Small intestine (tissue), 7 donors: ENCODE data around the gene VPS4B. TPM values are rescaled to one million over a fixed set of nuclear protein-coding genes. Genes with fewer than 3 reads are reported as not detected.
"Not testable (repeated sequence)": the region's sequence is repeated elsewhere in the genome, so short reads cannot be mapped to it uniquely, and the experiment has no call there.

Experiments
- DNase-seq, 2 donors: peaks; one replicate each; pipeline versions ENCODE4 v3.0.0 to v3.0.0-alpha.2; 2013
- FAIRE-seq: peaks from 2 replicates; lab custom pipeline; 2012; peaks lifted over from hg19 to GRCh38; lab: Jason Lieb, UNC
- H3K27ac ChIP-seq, 3 donors: one replicate each; pipeline ENCODE4 v1.5.1; 2013; ENCODE audit warnings: low read length in 2 of 3, mild to moderate bottlenecking in 2 of 3, control low read depth in 1 of 3, inconsistent platforms in 1 of 3, low read depth in 1 of 3, moderate library complexity in 1 of 3
- H3K27me3 ChIP-seq, 3 donors: one replicate each; pipeline ENCODE4 v1.6.1; 2013; ENCODE audit warnings: low read length in 3 of 3, inconsistent platforms in 1 of 3; ENCODE audit not compliant: control insufficient read depth in 3 of 3, insufficient read depth in 3 of 3
- H3K36me3 ChIP-seq, 3 donors: one replicate each; pipeline ENCODE4 v1.6.1; 2013; ENCODE audit warnings: low read length in 3 of 3, inconsistent platforms in 1 of 3, low read depth in 1 of 3, mild to moderate bottlenecking in 1 of 3, moderate library complexity in 1 of 3; ENCODE audit not compliant: control insufficient read depth in 3 of 3, insufficient read depth in 2 of 3
- H3K4me1 ChIP-seq, 3 donors: one replicate each; pipeline ENCODE4 v1.6.1; 2013; ENCODE audit warnings: low read length in 2 of 3, inconsistent platforms in 1 of 3, low read depth in 1 of 3, mild to moderate bottlenecking in 1 of 3, moderate library complexity in 1 of 3; ENCODE audit not compliant: control insufficient read depth in 3 of 3, insufficient read depth in 2 of 3
- H3K4me3 ChIP-seq, 3 donors: one replicate each; pipeline ENCODE4 v1.5.1; 2013; ENCODE audit warnings: low read length in 3 of 3, control low read depth in 1 of 3, inconsistent platforms in 1 of 3, low read depth in 1 of 3, mild to moderate bottlenecking in 1 of 3, moderate library complexity in 1 of 3
- H3K9me3 ChIP-seq, 2 donors: one replicate each; pipeline ENCODE4 v1.6.1; 2013; ENCODE audit warnings: low read depth in 1 of 2, low read length in 1 of 2; ENCODE audit not compliant: control insufficient read depth in 2 of 2, insufficient read depth in 1 of 2
- WGBS, 3 donors: extraction: QIAGEN DNeasy Blood & Tissue Kit; methylation state at CpG; one replicate each; pipeline ENCODE4 v1.1.7; 2013; 5-methylcytosine and 5-hydroxymethylcytosine counted together
- polyA plus RNA-seq, 4 donors: library from polyadenylated mRNA; stranded (reverse) in 3 of 4; unstranded in 1 of 4; fragments of 200-250 nt in 3 of 4; fragments of 120-200 nt in 1 of 4; gene quantifications; one replicate each; pipeline versions ENCODE4 v1.2.1 to v1.2.3, GENCODE V29; 2013
- donor health status: healthy with polysubstance abuse.
- donor health status: control.
- donor health status: control.
- donor health status: Bipolar disorder and iron deficiency.
- donor health status: healthy.

Gene VPS4B
- polyA plus RNA-seq, 4 donors, result 27.2 to 61.7 (median 33.7) TPM

DNA sequence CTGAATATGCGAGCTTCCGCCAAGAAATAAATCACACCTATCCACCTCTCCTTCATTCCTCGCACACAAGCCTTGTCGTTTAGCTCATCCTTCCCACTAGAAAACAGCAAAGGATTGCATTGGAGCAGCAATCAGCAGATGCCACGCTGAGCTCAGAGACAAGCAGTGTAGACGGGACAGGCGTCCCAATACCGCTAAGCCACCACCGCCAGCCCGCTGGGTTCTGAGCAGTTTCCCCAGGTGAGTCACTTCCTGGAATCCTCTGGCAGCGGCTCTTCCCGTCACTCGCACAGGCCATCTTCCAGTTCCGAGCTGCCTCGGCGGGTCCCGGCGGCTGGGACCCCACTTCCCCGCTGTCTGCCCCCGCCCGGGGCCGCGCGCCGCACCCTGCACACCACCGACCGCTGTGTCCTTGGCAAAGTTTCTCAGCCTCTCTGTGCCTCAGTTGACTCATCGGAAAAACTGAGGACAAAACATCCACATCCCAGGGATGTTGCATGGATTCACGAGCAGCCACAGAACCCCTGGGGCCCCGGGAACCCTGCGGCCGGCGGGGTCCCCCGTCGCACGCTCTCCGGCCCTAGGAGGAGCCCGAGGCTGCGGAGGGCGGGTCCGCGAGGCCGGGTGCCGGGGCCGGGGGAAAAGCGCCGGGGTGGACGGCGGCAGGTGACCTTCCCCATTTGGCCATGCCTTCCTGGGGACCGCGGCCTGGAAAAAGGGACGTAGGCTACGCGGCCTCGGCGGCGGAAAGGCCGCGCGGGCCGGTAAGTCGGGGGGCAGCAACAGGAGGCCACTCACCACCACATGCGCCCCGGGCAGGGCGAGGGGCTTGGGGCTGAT is 55.8 kb downstream of the VPS4B start:
- H3K36me3 ChIP-seq, result peaks cover 4 to 9% (median 7%) of the 10 kb centered on the region in 3 donors
- no peaks in the 10 kb centered on the region for H3K27me3 ChIP-seq
- peak overlapping the region; percentile 90 to 99 (median 94) for H3K4me3 ChIP-seq
- FAIRE-seq (no peak), DNase-seq (peak; percentile 80 to 81)
- H3K4me1 ChIP-seq, result peaks cover 0 to 5% (median 3%) of the 10 kb centered on the region in 3 donors
- H3K27ac ChIP-seq, result peak overlapping the region; percentile 89 to 97 (median 91)
- 1% methylated on average over 60 to 65 of the region's 65 CpGs for WGBS, 3 donors
- H3K9me3 ChIP-seq, result peaks cover 0 to 7% of the 10 kb centered on the region in 2 donors

- peaks cover 4 to 14% (median 7%) of the 10 kb centered on the region in 3 donors for H3K36me3 ChIP-seq
- peak overlapping the region; percentile 90 to 99 (median 94) for H3K4me3 ChIP-seq
- H3K27me3 ChIP-seq, result no peaks in the 10 kb centered on the region
- H3K27ac ChIP-seq, result peak overlapping the region in 2 of 3 donors; percentile 60 to 91
- no peak for DNase-seq
- peaks cover 0 to 5% (median 3%) of the 10 kb centered on the region in 3 donors for H3K4me1 ChIP-seq
- WGBS, 3 donors, result 0 to 3% (median 0%) methylated on average over 12 of the region's 12 CpGs
- no peak for FAIRE-seq
- peaks cover 0 to 7% of the 10 kb centered on the region in 2 donors for H3K9me3 ChIP-seq
Measured at GRCh38 chr18:63365876-63366212, 56.4 kb downstream of the VPS4B start.

DNA sequence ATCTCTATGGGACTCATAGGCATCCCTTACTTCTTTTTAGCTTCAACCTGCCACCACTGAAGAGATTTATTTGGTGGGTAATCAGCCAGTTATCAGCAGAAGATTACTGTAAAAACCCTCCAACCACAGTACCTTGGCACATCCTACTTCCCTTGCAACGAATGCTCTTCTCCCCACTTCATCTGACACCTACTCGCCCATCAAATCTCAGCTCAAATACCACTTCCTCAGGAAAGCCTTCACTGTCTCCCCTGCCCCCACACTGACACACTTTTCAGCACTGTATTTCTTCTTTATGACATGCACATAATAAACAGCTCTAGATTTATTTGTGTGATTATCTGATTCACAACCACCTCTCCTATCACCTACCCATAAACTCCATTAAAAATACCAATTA is 58.3 kb downstream of the VPS4B start:
- FAIRE-seq (no peak), DNase-seq (no peak)
- H3K4me3 ChIP-seq, result no peak overlapping the region
- WGBS, 3 donors, result 69 to 71% (median 71%) methylated on average over 2 of the region's 2 CpGs
- no peaks in the 10 kb centered on the region for H3K27me3 ChIP-seq
- H3K9me3 ChIP-seq, result peaks cover 0 to under 1% of the 10 kb centered on the region in 2 donors
- H3K36me3 ChIP-seq, result peaks cover 4 to 20% (median 11%) of the 10 kb centered on the region in 3 donors
- no peak overlapping the region for H3K27ac ChIP-seq
- peaks cover 0 to 5% (median 3%) of the 10 kb centered on the region in 3 donors for H3K4me1 ChIP-seq

DNA sequence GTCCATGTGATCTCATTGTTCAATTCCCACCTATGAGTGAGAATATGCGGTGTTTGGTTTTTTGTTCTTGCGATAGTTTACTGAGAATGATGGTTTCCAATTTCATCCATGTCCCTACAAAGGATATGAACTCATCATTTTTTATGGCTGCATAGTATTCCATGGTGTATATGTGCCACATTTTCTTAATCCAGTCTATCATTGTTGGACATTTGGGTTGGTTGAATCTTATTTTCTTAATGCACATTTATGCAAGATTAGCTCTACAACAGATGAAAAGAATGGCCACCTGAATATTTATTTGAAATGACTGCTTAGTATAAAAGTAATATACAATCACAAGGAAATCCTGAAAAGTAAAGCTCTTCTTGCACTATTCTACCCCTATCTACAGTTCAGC is 58.9 kb downstream of the VPS4B start:
- H3K4me3 ChIP-seq, H3K27me3 ChIP-seq, FAIRE-seq, H3K9me3 ChIP-seq, H3K4me1 ChIP-seq, H3K27ac ChIP-seq, DNase-seq: not testable (repeated sequence)
- WGBS, 3 donors, result no CpG with 5 or more reads among the region's 2 CpGs
- H3K36me3 ChIP-seq, result peaks cover 4 to 24% (median 11%) of the 10 kb centered on the region in 3 donors

DNA sequence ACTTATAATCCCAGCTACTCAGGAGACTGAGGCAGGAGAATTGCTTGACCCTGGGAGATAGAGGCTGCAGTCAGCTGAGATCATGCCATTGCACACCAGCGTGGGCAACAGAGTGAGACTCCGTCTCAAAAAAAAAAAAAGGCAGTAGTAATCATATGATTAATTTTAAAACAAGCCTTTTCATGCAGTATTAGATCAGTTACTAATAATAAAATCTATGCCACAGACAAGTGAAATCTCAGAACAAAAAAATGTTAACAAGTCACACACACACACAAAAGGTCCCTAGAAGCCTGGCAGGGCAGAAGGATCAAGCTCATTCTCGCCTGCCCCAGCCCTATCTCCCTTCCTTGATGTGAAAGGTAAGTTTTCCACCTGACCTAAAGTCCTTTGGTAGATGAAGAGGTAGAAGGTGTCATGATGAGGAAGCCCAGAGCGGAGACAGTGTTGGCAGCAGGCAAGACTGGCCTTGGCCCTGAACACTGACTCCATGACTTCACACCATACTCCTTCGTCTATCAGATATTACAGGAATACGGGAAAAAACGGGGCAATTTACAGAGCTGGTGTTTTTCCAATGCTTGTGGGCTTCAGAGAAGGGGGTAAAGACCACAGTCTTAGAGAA is 65.9 kb downstream of the VPS4B start:
- Histone ChIP-seq H3K4me1 (no peaks in the 10 kb centered on the region), H3K27ac (no peak overlapping the region), H3K4me3 (no peak overlapping the region), H3K9me3 (no peaks in the 10 kb centered on the region), H3K27me3 (no peaks in the 10 kb centered on the region), H3K36me3 (peaks cover 11 to 54% (median 16%) of the 10 kb centered on the region in 3 donors)
- DNase-seq (no peak), FAIRE-seq (no peak)
- 88 to 92% (median 90%) methylated on average over 7 of the region's 7 CpGs for WGBS, 3 donors

- H3K36me3 ChIP-seq, result peaks cover 21 to 58% (median 23%) of the 10 kb centered on the region in 3 donors
- no peaks in the 10 kb centered on the region for H3K9me3 ChIP-seq
- DNase-seq (no peak), FAIRE-seq (no peak)
- no peaks in the 10 kb centered on the region for H3K27me3 ChIP-seq
- WGBS, 3 donors, result 50% methylated on average over 2 of the region's 2 CpGs
- H3K4me3 ChIP-seq, result no peak overlapping the region
- no peaks in the 10 kb centered on the region for H3K4me1 ChIP-seq
- no peak overlapping the region for H3K27ac ChIP-seq
Measured at GRCh38 chr18:63350230-63350629, 72.0 kb downstream of the VPS4B start.

GRCh38 chr18:63348508-63349136 is 73.7 kb downstream of the VPS4B start:
- no peak for FAIRE-seq

DNA sequence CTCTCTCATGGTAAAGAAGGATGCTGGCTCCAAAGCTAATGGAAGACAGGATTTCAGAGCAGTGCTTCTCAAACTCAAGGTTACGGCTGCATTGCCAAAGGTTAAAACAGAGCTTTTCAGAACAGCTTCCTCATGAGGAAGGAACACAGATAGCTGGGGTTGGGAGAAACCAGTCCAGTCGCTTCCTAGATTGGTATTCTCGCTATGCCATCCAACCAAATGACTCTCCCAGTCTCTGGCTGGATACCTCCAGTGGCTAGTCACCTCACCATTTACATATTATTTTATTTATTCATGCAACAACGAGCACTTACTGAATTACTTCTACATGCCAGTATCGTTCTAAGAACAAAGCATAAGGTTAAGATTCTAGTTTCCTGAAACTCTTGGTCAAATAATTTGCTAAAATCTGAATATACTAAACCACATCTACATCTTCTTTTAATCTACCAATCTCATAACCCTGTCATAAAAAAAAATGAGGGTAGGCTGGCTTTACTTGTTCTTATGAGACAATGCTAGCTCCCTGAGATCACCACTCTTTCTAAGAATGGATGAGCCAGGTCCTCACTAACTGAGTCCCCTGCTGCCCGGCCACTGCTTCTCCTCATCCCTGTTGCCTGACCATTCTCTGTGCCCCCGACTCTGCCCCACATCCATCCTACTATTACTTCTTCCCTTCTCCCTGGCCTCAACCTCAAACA is 75.6 kb downstream of the VPS4B start:
- Histone ChIP-seq H3K4me1 (no peaks in the 10 kb centered on the region), H3K27me3 (no peaks in the 10 kb centered on the region), H3K4me3 (no peak overlapping the region), H3K9me3 (no peaks in the 10 kb centered on the region), H3K27ac (no peak overlapping the region), H3K36me3 (peaks cover 17 to 69% (median 20%) of the 10 kb centered on the region in 3 donors)
- WGBS, 3 donors, result 87 to 89% (median 88%) methylated on average over 7 of the region's 7 CpGs
- no peak for DNase-seq
- FAIRE-seq, result no peak

More at GRCh38 chr18:63348508-63349136, 73.7 kb downstream of the VPS4B start:
- H3K27ac ChIP-seq, result no peak overlapping the region
- H3K4me3 ChIP-seq, result no peak overlapping the region
- no peaks in the 10 kb centered on the region for H3K4me1 ChIP-seq
- WGBS, 3 donors, result 92 to 97% (median 95%) methylated on average over 7 of the region's 7 CpGs
- no peaks in the 10 kb centered on the region for H3K27me3 ChIP-seq
- peaks cover 15 to 63% (median 19%) of the 10 kb centered on the region in 3 donors for H3K36me3 ChIP-seq
- H3K9me3 ChIP-seq, result no peaks in the 10 kb centered on the region
- DNase-seq, result no peak
